GM23338 (cell line): ENCODE data around the gene SMIM43. TPM values are rescaled to one million over a fixed set of nuclear protein-coding genes. Genes with fewer than 3 reads are reported as not detected.

Source experiments
- ATAC-seq: fragments of 200-7000 bp; cut with Tn5 transposase; 3 replicates; pipeline ENCODE4 v1.9.1; 2020
- DNase-seq: peaks from one replicate; pipeline ENCODE4 v3.0.0-alpha.2; 2015; ENCODE audit warnings: low spot score
- H2AFZ ChIP-seq: fragments of 200-600 bp; sonication (generic); 2 replicates; pipeline ENCODE4 v1.8.0; 2016; ENCODE audit warnings: antibody characterized with exemption, mild to moderate bottlenecking, moderate library complexity
- H3F3A ChIP-seq: fragments of 200-600 bp; sonication (generic); replicated peaks from 2 replicates; pipeline ENCODE4 v1.8.0; 2017; ENCODE audit warnings: antibody characterized with exemption, mixed run types, low read depth
- H3K27ac ChIP-seq: fragments of 200-600 bp; sonication (generic); 2 replicates; pipeline ENCODE4 v1.6.1; 2016; ENCODE audit warnings: low read depth
- H3K27me3 ChIP-seq: fragments of 200-600 bp; sonication (generic); 2 replicates; pipeline ENCODE4 v1.8.0; 2016; ENCODE audit warnings: mild to moderate bottlenecking, mixed run types, moderate library complexity; ENCODE audit not compliant: insufficient read depth
- H3K36me3 ChIP-seq: fragments of 200-600 bp; sonication (generic); 2 replicates; pipeline ENCODE4 v1.8.0; 2016; ENCODE audit warnings: mild to moderate bottlenecking; ENCODE audit not compliant: insufficient read depth
- H3K4me1 ChIP-seq: fragments of 200-600 bp; sonication (generic); 2 replicates; pipeline ENCODE4 v1.8.0; 2016; ENCODE audit warnings: mild to moderate bottlenecking, moderate library complexity; ENCODE audit not compliant: insufficient read depth
- H3K4me2 ChIP-seq: fragments of 200-600 bp; sonication (generic); 2 replicates; pipeline ENCODE4 v1.7.1; 2017; ENCODE audit warnings: mixed run types
- H3K4me3 ChIP-seq: fragments of 200-600 bp; sonication (generic); 2 replicates; pipeline ENCODE4 v1.6.1; 2016; ENCODE audit warnings: mixed run types
- H3K79me2 ChIP-seq: fragments of 200-600 bp; sonication (generic); replicated peaks from 2 replicates; pipeline ENCODE4 v1.8.0; 2017; ENCODE audit warnings: mild to moderate bottlenecking; ENCODE audit not compliant: insufficient read depth
- H3K9me2 ChIP-seq: fragments of 200-600 bp; sonication (generic); 2 replicates; pipeline ENCODE4 v1.8.0; 2017; ENCODE audit not compliant: insufficient read depth
- H4K20me1 ChIP-seq: fragments of 200-600 bp; sonication (generic); replicated peaks from 2 replicates; pipeline ENCODE4 v1.8.0; 2017; ENCODE audit warnings: mild to moderate bottlenecking; ENCODE audit not compliant: insufficient read depth
- H3K27ac Mint-ChIP-seq: 2 replicates; pipeline ENCODE4 v1.8.0; 2020; ENCODE audit warnings: inconsistent platforms, mild to moderate bottlenecking, moderate library complexity, mixed read lengths
- H3K27me3 Mint-ChIP-seq: 3 replicates; pipeline ENCODE4 v1.8.0; 2022; ENCODE audit warnings: low read depth, mild to moderate bottlenecking, moderate library complexity, mixed read lengths, inconsistent platforms; ENCODE audit not compliant: insufficient read depth, poor library complexity
- H3K36me3 Mint-ChIP-seq: 3 replicates; pipeline ENCODE4 v1.8.0; 2021; ENCODE audit warnings: low read depth, mild to moderate bottlenecking, inconsistent platforms, moderate library complexity, mixed read lengths
- H3K4me1 Mint-ChIP-seq: 3 replicates; pipeline ENCODE4 v1.8.0; 2020; ENCODE audit warnings: mild to moderate bottlenecking, inconsistent platforms, mixed read lengths
- H3K4me3 Mint-ChIP-seq: 3 replicates; pipeline ENCODE4 v1.8.0; 2021; ENCODE audit warnings: moderate library complexity, mild to moderate bottlenecking, inconsistent platforms, mixed read lengths
- H3K9me3 Mint-ChIP-seq: 3 replicates; pipeline ENCODE4 v1.8.0; 2020; ENCODE audit warnings: moderate library complexity, mild to moderate bottlenecking, inconsistent platforms, mixed read lengths
- CREB1 ChIP-seq: fragments of 250-450 bp; sonication (Bioruptor Pico); IDR thresholded peaks from 2 replicates; pipeline ENCODE4 v1.5.0; 2020; ENCODE audit warnings: low read depth, mild to moderate bottlenecking, moderate library complexity
- EZH2 ChIP-seq: fragments of 200-600 bp; sonication (generic); IDR thresholded peaks from one replicate; pipeline ENCODE4 v1.8.0; 2017; ENCODE audit warnings: antibody characterized with exemption, mild to moderate bottlenecking, low read depth; ENCODE audit not compliant: unreplicated experiment
- EZH2phosphoT487 ChIP-seq: fragments of 200-600 bp; sonication (generic); IDR thresholded peaks from one replicate; pipeline ENCODE4 v1.8.1; 2018; ENCODE audit warnings: antibody characterized with exemption; ENCODE audit not compliant: unreplicated experiment
- JUNB ChIP-seq: IDR thresholded peaks from one replicate; pipeline ENCODE4 v1.6.1; 2016; ENCODE audit warnings: antibody characterized with exemption; ENCODE audit not compliant: unreplicated experiment
- NANOG ChIP-seq: IDR thresholded peaks from 2 replicates; pipeline ENCODE4 v1.6.1; 2016; ENCODE audit warnings: antibody characterized with exemption, borderline replicate concordance
- STAT1 ChIP-seq: IDR thresholded peaks from one replicate; pipeline ENCODE4 v1.6.1; 2016; ENCODE audit warnings: antibody characterized with exemption; ENCODE audit not compliant: unreplicated experiment
- ZNF114 ChIP-seq: fragments of 250-450 bp; sonication (Bioruptor Pico); IDR thresholded peaks from 2 replicates; pipeline ENCODE4 v1.5.0; 2020; ENCODE audit warnings: mild to moderate bottlenecking, moderate library complexity
- ZNF331 ChIP-seq: fragments of 250-450 bp; sonication (Bioruptor Pico); IDR thresholded peaks from 2 replicates; pipeline ENCODE4 v1.5.0; 2020; ENCODE audit warnings: low read depth, mild to moderate bottlenecking, moderate library complexity
- polyA plus RNA-seq: library from polyadenylated mRNA; unstranded; fragments of >200 nt; fragmentation: Nextera tagmentation; extraction: Ambion mirVana; gene quantifications from 2 replicates; pipeline ENCODE4 v1.2.1, GENCODE V29; 2016
- total RNA-seq: library from RNA; depleted of rRNA; stranded (reverse); fragments of >200 nt; shearing (Covaris generic); gene quantifications from 2 replicates; pipeline ENCODE4 v1.2.3, GENCODE V29; 2014
- TF ChIP-seq, protein P1 (sequence below): IDR thresholded peaks from one replicate; pipeline ENCODE4 v1.6.1; 2018; ENCODE audit warnings: antibody characterized with exemption; ENCODE audit not compliant: unreplicated experiment
- TF ChIP-seq, protein P2 (sequence below), 2 experiments: fragments of 200-600 bp in 1 of 2; sonication (generic) in 1 of 2; conservative IDR thresholded peaks; 2 replicates each; pipeline versions ENCODE4 v1.5.1 to v1.6.1; 2016 to 2017; ENCODE audit warnings: antibody characterized with exemption in 2 of 2, low read depth in 2 of 2, mild to moderate bottlenecking in 2 of 2, moderate library complexity in 1 of 2

SMIM43 gene
- total and polyA plus RNA-seq, 2 experiments from 2014 or later: 0.26 to 0.56 TPM

DNA sequence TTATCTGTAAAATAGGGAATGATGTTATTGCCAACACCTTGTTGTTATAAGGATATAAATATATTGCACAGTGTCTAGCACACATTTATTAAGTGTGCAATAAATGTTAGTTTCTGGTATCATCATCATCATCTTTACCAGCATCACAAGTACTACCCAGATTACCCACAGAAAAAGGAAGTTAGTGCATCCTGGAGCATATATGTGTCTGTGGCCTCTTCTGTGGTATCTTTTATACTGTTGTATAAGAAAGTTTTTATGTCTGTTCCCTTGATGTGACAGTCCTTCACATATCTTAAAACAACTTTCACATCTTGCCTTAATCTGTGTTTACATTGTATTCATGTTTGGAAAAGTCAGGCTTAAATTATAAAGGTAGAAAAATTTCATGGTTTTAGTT, 46.2 kb upstream of the SMIM43 start (continued):
- TF ChIP-seq NANOG (no peak), CREB1 (CRISPR knock-in tag) (no peak), EZH2phosphoT487 (no peak)

DNA sequence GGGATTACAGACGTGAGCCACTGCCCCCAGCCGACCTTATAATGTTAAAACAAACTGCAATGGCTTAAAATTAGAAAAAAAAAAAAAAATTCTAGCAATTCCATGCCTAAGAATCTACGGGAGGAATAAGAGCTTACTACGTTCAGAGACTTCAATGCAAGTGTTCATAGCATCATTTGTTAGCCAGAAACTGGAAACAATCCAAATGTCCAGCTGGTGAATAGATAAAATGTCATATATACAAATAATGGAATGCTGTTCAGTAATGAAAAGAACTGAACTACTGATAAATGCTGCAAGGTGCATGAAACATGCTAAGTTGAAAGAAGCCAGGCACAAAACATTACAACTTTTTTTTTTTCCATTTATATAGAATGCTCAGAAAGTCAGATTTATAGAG, 41.4 kb upstream of the SMIM43 start:
- H3K27me3 Mint-ChIP-seq: peaks cover 3% of the 10 kb centered on the region
- no peaks in the 10 kb centered on the region for H3K4me1 ChIP-seq
- no peak overlapping the region for H3K4me3 Mint-ChIP-seq
- peaks cover 73% of the 10 kb centered on the region for H3K36me3 ChIP-seq
- peaks cover 26% of the 10 kb centered on the region for H3K79me2 ChIP-seq
- H3K27ac ChIP-seq: no peak overlapping the region
- TF ChIP-seq STAT1: no peak
- no peak for TF ChIP-seq ZNF331 (CRISPR knock-in tag)
- TF ChIP-seq ZNF114 (CRISPR knock-in tag): no peak
- no peak for TF ChIP-seq EZH2
- no peak for TF ChIP-seq JUNB
- TF ChIP-seq, protein P1, sequence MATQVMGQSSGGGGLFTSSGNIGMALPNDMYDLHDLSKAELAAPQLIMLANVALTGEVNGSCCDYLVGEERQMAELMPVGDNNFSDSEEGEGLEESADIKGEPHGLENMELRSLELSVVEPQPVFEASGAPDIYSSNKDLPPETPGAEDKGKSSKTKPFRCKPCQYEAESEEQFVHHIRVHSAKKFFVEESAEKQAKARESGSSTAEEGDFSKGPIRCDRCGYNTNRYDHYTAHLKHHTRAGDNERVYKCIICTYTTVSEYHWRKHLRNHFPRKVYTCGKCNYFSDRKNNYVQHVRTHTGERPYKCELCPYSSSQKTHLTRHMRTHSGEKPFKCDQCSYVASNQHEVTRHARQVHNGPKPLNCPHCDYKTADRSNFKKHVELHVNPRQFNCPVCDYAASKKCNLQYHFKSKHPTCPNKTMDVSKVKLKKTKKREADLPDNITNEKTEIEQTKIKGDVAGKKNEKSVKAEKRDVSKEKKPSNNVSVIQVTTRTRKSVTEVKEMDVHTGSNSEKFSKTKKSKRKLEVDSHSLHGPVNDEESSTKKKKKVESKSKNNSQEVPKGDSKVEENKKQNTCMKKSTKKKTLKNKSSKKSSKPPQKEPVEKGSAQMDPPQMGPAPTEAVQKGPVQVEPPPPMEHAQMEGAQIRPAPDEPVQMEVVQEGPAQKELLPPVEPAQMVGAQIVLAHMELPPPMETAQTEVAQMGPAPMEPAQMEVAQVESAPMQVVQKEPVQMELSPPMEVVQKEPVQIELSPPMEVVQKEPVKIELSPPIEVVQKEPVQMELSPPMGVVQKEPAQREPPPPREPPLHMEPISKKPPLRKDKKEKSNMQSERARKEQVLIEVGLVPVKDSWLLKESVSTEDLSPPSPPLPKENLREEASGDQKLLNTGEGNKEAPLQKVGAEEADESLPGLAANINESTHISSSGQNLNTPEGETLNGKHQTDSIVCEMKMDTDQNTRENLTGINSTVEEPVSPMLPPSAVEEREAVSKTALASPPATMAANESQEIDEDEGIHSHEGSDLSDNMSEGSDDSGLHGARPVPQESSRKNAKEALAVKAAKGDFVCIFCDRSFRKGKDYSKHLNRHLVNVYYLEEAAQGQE: no peak
- TF ChIP-seq EZH2phosphoT487: no peak
- TF ChIP-seq, protein P2, sequence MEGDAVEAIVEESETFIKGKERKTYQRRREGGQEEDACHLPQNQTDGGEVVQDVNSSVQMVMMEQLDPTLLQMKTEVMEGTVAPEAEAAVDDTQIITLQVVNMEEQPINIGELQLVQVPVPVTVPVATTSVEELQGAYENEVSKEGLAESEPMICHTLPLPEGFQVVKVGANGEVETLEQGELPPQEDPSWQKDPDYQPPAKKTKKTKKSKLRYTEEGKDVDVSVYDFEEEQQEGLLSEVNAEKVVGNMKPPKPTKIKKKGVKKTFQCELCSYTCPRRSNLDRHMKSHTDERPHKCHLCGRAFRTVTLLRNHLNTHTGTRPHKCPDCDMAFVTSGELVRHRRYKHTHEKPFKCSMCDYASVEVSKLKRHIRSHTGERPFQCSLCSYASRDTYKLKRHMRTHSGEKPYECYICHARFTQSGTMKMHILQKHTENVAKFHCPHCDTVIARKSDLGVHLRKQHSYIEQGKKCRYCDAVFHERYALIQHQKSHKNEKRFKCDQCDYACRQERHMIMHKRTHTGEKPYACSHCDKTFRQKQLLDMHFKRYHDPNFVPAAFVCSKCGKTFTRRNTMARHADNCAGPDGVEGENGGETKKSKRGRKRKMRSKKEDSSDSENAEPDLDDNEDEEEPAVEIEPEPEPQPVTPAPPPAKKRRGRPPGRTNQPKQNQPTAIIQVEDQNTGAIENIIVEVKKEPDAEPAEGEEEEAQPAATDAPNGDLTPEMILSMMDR (conservative IDR thresholded peaks at IDR 0.05; ENCODE audit: low read depth in 2 of 2): no peak
- H3K27me3 ChIP-seq: no peaks in the 10 kb centered on the region
- H3K4me2 ChIP-seq: no peak overlapping the region
- ATAC-seq (no peak), DNase-seq (no peak)
- H3K4me3 ChIP-seq: no peak overlapping the region
- H3K9me2 ChIP-seq: no peaks in the 10 kb centered on the region
- 0 out of 2 replicates have a peak, but pooled peaks cover 20% of the 10 kb centered on the region for H4K20me1 ChIP-seq
- no peak overlapping the region for H2AFZ ChIP-seq
- H3K4me1 Mint-ChIP-seq: peaks cover 9% of the 10 kb centered on the region; the same call in 2 of the 3 replicates
- no peaks in the 10 kb centered on the region for H3F3A ChIP-seq
- H3K9me3 Mint-ChIP-seq: no peaks in the 10 kb centered on the region
- H3K27ac Mint-ChIP-seq: no peak overlapping the region
- H3K36me3 Mint-ChIP-seq: peaks cover 82% of the 10 kb centered on the region
